ENCODE data around the gene NACC2.

GRCh38 chr9:136133959-136134484 lies 38.9 kb upstream of the NACC2 start:
- TF ChIP-seq POLR2A (IDR thresholded peaks at IDR 0.05), result no peak
- no peak for TF ChIP-seq CTCF (IDR thresholded peaks at IDR 0.05)
